IPS-18c (cell line): ENCODE measurements around the gene MLX.
A peak's percentile ranks its signal among the peaks of the same experiment; 100 is the strongest.

Experiments
- H3K4me3 ChIP-seq: 2 replicates; pipeline ENCODE4 v1.7.0; 2013; ENCODE audit warnings: low read depth, mild to moderate bottlenecking, low read length, moderate library complexity; ENCODE audit not compliant: insufficient read depth
- H3K9me3 ChIP-seq: one replicate; pipeline ENCODE4 v1.6.1; 2013; ENCODE audit warnings: mild to moderate bottlenecking, low read length, moderate library complexity; ENCODE audit not compliant: control insufficient read depth, insufficient read depth

Gene MLX

GRCh38 chr17:42564815-42565522, 1.9 kb upstream of the MLX start:
- Histone ChIP-seq H3K4me3 (no peak overlapping the region), H3K9me3 (no peaks in the 10 kb centered on the region)

- Histone ChIP-seq H3K9me3 (no peaks in the 10 kb centered on the region), H3K4me3 (no peak overlapping the region)
Observed at GRCh38 chr17:42565523-42566214, 1.2 kb upstream of the MLX start.

GRCh38 chr17:42566215-42566882, 551 bp upstream of the MLX start:
- H3K4me3 ChIP-seq, result peak overlapping the region; percentile 77
- no peaks in the 10 kb centered on the region for H3K9me3 ChIP-seq

- H3K4me3 ChIP-seq, result no peak overlapping the region
- no peaks in the 10 kb centered on the region for H3K9me3 ChIP-seq
Observed at GRCh38 chr17:42568341-42569111, 1.6 kb downstream of the MLX start.

GRCh38 chr17:42571435-42572225, 4.7 kb downstream of the MLX start:
- H3K4me3 ChIP-seq, result no peak overlapping the region
- no peaks in the 10 kb centered on the region for H3K9me3 ChIP-seq

- no peaks in the 10 kb centered on the region for H3K9me3 ChIP-seq
Observed at GRCh38 chr17:42573095-42573494, 6.2 kb downstream of the MLX start.

GRCh38 chr17:42574463-42574862, 7.6 kb downstream of the MLX start:
- Histone ChIP-seq H3K4me3 (no peak overlapping the region), H3K9me3 (no peaks in the 10 kb centered on the region)

More at GRCh38 chr17:42573095-42573494, 6.2 kb downstream of the MLX start:
- no peak overlapping the region for H3K4me3 ChIP-seq

- H3K9me3 ChIP-seq, result no peaks in the 10 kb centered on the region
- peak overlapping the region; percentile 98 for H3K4me3 ChIP-seq
Observed at GRCh38 chr17:42577140-42577531, 10.2 kb downstream of the MLX start.

- Histone ChIP-seq H3K9me3 (no peaks in the 10 kb centered on the region), H3K4me3 (peak within 1 kb of the TSS; percentile 98)
Observed at GRCh38 chr17:42577532-42578281, 10.8 kb downstream of the MLX start, which contains the start of gene PSMC3IP. Gene PSMC3IP (minus strand): TSS chr17:42577729. CDS start chr17:42577686, 43 bp downstream.

GRCh38 chr17:42578282-42578869, 11.5 kb downstream of the MLX start:
- no peaks in the 10 kb centered on the region for H3K9me3 ChIP-seq
- peak overlapping the region; percentile 98 for H3K4me3 ChIP-seq

GRCh38 chr17:42579794-42580551, 13.1 kb downstream of the MLX start:
- Histone ChIP-seq H3K9me3 (no peaks in the 10 kb centered on the region), H3K4me3 (no peak overlapping the region)

- Histone ChIP-seq H3K9me3 (no peaks in the 10 kb centered on the region), H3K4me3 (no peak overlapping the region)
Observed at GRCh38 chr17:42581744-42582270, 14.9 kb downstream of the MLX start.

- H3K9me3 ChIP-seq, result no peaks in the 10 kb centered on the region
- H3K4me3 ChIP-seq, result no peak overlapping the region
Observed at GRCh38 chr17:42584880-42585279, 18.0 kb downstream of the MLX start.

GRCh38 chr17:42585353-42585752, 18.5 kb downstream of the MLX start:
- H3K9me3 ChIP-seq, result no peaks in the 10 kb centered on the region
- no peak overlapping the region for H3K4me3 ChIP-seq
